GM12878 (cell line): ENCODE measurements around the gene ZNF367. TPM values are rescaled to one million over a fixed set of nuclear protein-coding genes. Genes with fewer than 3 reads are reported as not detected.

Experiments used
- BRCA1 ChIP-seq: IDR thresholded peaks from 2 replicates; pipeline ENCODE4 v1.6.1; 2011; ENCODE audit warnings: low read depth, low read length, improper control_type of control experiment
- HCFC1 ChIP-seq: fragments of 150-350 bp; IDR thresholded peaks from 2 replicates; pipeline ENCODE4 v1.6.1; 2014; ENCODE audit warnings: low read length
- MEF2B ChIP-seq: fragments of 450-650 bp; IDR thresholded peaks from 2 replicates; pipeline ENCODE4 v1.6.1; 2018; ENCODE audit warnings: mild to moderate bottlenecking, moderate library complexity; ENCODE audit not compliant: partially characterized antibody, poor library complexity, severe bottlenecking
- RELA ChIP-seq: fragments of 450-650 bp; IDR thresholded peaks from 2 replicates; pipeline ENCODE4 v1.8.0; 2014; ENCODE audit warnings: borderline replicate concordance; ENCODE audit not compliant: partially characterized antibody
- SREBF1 ChIP-seq: IDR thresholded peaks from 2 replicates; pipeline ENCODE4 v1.6.1; 2012; ENCODE audit warnings: mild to moderate bottlenecking, low read length
- ZZZ3 ChIP-seq: IDR thresholded peaks from 2 replicates; pipeline ENCODE4 v1.6.1; 2011; ENCODE audit warnings: low read depth; ENCODE audit not compliant: control insufficient read depth, insufficient read length
- polyA plus RNA-seq, 11 experiments: library from polyadenylated mRNA; depleted of rRNA in 4 of 11; unstranded in 6 of 11; stranded (reverse) in 5 of 11; fragments of >200 nt; fragmentation: Nextera tagmentation in 4 of 11; fragmentation: Illumina TruSeq in 1 of 11; extraction: Ambion mirVana in 4 of 11; extraction: Trizol in 1 of 11; gene quantifications; 1 replicate in 1 of 11; 2 replicates in 10 of 11; pipeline versions ENCODE4 v1.2.1 to v1.2.3, GENCODE V29; 2011 to 2016; ENCODE audit warnings: inconsistent platforms in 2 of 11, missing spikeins in 2 of 11, low read depth in 1 of 11
- total RNA-seq, 4 experiments: library from RNA; depleted of rRNA in 3 of 4; stranded (reverse); fragments of >200 nt in 3 of 4; fragmentation: Illumina TruSeq in 1 of 4; extraction: Trizol in 1 of 4; gene quantifications; 2 replicates each; pipeline versions ENCODE4 v1.2.1 to v1.2.3, GENCODE V29; 2013 to 2021
- TF ChIP-seq, protein P1 (sequence below): fragments of 450-650 bp; IDR thresholded peaks from 2 replicates; pipeline ENCODE4 v1.6.1; 2017; ENCODE audit warnings: mild to moderate bottlenecking, moderate library complexity
- TF ChIP-seq, protein P2 (sequence below): fragments of 450-650 bp; IDR thresholded peaks from 2 replicates; pipeline ENCODE4 v1.6.1; 2018; ENCODE audit warnings: mild to moderate bottlenecking, low read depth, moderate library complexity; ENCODE audit not compliant: partially characterized antibody

Gene ZNF367
- total and polyA plus RNA-seq, 10 of the 15 experiments (the other 5 are each of a cell fraction or from before 2014, with no cell fraction given), result 2.9 to 16.3 (median 11.1) TPM

DNA sequence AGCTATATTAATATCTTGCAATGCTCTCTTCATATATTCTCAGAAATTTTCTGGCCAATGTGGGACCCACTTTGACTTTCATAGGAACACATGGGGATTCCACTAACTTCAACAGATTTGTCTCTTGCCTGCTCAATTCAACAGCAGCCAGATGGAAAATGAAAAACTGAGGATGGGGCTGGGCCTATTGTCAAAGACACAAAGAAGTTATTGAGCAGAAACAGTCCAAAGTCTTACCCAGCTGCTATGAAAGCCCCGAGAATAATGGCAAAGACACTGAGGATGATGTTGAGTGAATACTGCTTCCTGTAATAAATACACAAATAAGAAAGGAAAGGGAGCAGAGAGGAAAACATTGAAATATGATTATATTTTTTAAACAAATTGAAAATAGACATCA is 67.3 kb downstream of the ZNF367 start (continued):
- TF ChIP-seq RELA (no peak), MEF2B (no peak), HCFC1 (no peak), SREBF1 (no peak), BRCA1 (no peak), ZZZ3 (no peak)
- TF ChIP-seq, protein P1, sequence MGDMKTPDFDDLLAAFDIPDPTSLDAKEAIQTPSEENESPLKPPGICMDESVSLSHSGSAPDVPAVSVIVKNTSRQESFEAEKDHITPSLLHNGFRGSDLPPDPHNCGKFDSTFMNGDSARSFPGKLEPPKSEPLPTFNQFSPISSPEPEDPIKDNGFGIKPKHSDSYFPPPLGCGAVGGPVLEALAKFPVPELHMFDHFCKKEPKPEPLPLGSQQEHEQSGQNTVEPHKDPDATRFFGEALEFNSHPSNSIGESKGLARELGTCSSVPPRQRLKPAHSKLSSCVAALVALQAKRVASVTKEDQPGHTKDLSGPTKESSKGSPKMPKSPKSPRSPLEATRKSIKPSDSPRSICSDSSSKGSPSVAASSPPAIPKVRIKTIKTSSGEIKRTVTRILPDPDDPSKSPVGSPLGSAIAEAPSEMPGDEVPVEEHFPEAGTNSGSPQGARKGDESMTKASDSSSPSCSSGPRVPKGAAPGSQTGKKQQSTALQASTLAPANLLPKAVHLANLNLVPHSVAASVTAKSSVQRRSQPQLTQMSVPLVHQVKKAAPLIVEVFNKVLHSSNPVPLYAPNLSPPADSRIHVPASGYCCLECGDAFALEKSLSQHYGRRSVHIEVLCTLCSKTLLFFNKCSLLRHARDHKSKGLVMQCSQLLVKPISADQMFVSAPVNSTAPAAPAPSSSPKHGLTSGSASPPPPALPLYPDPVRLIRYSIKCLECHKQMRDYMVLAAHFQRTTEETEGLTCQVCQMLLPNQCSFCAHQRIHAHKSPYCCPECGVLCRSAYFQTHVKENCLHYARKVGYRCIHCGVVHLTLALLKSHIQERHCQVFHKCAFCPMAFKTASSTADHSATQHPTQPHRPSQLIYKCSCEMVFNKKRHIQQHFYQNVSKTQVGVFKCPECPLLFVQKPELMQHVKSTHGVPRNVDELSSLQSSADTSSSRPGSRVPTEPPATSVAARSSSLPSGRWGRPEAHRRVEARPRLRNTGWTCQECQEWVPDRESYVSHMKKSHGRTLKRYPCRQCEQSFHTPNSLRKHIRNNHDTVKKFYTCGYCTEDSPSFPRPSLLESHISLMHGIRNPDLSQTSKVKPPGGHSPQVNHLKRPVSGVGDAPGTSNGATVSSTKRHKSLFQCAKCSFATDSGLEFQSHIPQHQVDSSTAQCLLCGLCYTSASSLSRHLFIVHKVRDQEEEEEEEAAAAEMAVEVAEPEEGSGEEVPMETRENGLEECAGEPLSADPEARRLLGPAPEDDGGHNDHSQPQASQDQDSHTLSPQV, result no peak
- TF ChIP-seq, protein P2, sequence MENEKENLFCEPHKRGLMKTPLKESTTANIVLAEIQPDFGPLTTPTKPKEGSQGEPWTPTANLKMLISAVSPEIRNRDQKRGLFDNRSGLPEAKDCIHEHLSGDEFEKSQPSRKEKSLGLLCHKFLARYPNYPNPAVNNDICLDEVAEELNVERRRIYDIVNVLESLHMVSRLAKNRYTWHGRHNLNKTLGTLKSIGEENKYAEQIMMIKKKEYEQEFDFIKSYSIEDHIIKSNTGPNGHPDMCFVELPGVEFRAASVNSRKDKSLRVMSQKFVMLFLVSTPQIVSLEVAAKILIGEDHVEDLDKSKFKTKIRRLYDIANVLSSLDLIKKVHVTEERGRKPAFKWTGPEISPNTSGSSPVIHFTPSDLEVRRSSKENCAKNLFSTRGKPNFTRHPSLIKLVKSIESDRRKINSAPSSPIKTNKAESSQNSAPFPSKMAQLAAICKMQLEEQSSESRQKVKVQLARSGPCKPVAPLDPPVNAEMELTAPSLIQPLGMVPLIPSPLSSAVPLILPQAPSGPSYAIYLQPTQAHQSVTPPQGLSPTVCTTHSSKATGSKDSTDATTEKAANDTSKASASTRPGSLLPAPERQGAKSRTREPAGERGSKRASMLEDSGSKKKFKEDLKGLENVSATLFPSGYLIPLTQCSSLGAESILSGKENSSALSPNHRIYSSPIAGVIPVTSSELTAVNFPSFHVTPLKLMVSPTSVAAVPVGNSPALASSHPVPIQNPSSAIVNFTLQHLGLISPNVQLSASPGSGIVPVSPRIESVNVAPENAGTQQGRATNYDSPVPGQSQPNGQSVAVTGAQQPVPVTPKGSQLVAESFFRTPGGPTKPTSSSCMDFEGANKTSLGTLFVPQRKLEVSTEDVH, result no peak
